Measurements from ENCODE around the gene TMEM100.

- no peak for TF ChIP-seq GATA2 (IDR thresholded peaks at IDR 0.05; ENCODE audit: low read depth, low read length)
- no peak for TF ChIP-seq GATA3 (IDR thresholded peaks at IDR 0.05; ENCODE audit: low read depth, low read length)
Observed at GRCh38 chr17:55676274-55676673, 46.4 kb downstream of the TMEM100 start.

All from SH-SY5Y (cell line).